ENCODE measurements around the gene CDH4.

DNA sequence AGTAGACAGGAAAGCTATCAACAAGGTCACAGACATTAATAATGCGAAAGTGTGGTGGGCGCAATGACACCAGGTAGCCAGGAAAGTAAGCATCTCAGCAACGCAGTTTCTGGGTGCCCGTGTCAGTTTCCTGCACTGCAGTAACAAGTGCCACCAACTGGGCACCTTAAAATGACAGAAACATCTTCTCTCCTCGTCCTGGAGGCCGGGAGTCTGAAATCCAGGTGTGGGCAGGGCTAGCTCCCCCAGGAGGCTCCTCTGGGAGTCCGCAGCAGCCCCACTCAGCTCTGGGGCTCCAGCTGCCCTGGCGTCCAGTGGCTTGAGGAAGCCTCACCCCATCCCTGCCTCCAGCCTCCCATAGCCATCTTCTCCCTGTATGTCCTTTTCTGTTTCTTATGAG, 426.4 kb downstream of the CDH4 start:
- TF ChIP-seq, protein P1, sequence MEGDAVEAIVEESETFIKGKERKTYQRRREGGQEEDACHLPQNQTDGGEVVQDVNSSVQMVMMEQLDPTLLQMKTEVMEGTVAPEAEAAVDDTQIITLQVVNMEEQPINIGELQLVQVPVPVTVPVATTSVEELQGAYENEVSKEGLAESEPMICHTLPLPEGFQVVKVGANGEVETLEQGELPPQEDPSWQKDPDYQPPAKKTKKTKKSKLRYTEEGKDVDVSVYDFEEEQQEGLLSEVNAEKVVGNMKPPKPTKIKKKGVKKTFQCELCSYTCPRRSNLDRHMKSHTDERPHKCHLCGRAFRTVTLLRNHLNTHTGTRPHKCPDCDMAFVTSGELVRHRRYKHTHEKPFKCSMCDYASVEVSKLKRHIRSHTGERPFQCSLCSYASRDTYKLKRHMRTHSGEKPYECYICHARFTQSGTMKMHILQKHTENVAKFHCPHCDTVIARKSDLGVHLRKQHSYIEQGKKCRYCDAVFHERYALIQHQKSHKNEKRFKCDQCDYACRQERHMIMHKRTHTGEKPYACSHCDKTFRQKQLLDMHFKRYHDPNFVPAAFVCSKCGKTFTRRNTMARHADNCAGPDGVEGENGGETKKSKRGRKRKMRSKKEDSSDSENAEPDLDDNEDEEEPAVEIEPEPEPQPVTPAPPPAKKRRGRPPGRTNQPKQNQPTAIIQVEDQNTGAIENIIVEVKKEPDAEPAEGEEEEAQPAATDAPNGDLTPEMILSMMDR (IDR thresholded peaks at IDR 0.05) = no peak
- no peak for TF ChIP-seq EZH2 (IDR thresholded peaks at IDR 0.05; ENCODE audit: borderline replicate concordance, insufficient read depth, low read depth, low read length, poor library complexity, severe bottlenecking)

Data from B cell (primary cell).